Left colon (tissue), 2 donors: ENCODE measurements around the gene IER3IP1. TPM values are rescaled to one million over a fixed set of nuclear protein-coding genes. Genes with fewer than 3 reads are reported as not detected.

ENCODE experiments used
- ATAC-seq: fragments of 200-7000 bp; cut with Tn5 transposase; one replicate; pipeline ENCODE4 v1.9.1; 2020; ENCODE audit warnings: mild to moderate bottlenecking, moderate library complexity
- DNase-seq, 2 donors: peaks; one replicate each; pipeline ENCODE4 v3.0.0-alpha.2; 2020
- intact Hi-C, 2 donors: fragments of 100-400 bp; cut with DNase I in 1 of 2; cut with micrococcal nuclease in 1 of 2; formaldehyde crosslinking; loops; one replicate each; pipeline versions ENCODE4 v1.11.2 to v1.14.0; 2022; cut with DNase I, micrococcal nuclease
- total RNA-seq, 2 donors: library from RNA; stranded (reverse); fragmentation: NEBNext Ultra II Directional; extraction: Animal tissue kit (Norgen Biotek cat#: 25700); gene quantifications; one replicate each; pipeline ENCODE4 v1.2.1, GENCODE V29; 2021
- donor health status: DM: no; HTN: no; CAD: no.
- donor health status: DM: yes; HTN: yes; CAD: no.

Gene IER3IP1
- total RNA-seq, 2 donors from 2014 or later, result 10.4 to 11.0 TPM

DNA sequence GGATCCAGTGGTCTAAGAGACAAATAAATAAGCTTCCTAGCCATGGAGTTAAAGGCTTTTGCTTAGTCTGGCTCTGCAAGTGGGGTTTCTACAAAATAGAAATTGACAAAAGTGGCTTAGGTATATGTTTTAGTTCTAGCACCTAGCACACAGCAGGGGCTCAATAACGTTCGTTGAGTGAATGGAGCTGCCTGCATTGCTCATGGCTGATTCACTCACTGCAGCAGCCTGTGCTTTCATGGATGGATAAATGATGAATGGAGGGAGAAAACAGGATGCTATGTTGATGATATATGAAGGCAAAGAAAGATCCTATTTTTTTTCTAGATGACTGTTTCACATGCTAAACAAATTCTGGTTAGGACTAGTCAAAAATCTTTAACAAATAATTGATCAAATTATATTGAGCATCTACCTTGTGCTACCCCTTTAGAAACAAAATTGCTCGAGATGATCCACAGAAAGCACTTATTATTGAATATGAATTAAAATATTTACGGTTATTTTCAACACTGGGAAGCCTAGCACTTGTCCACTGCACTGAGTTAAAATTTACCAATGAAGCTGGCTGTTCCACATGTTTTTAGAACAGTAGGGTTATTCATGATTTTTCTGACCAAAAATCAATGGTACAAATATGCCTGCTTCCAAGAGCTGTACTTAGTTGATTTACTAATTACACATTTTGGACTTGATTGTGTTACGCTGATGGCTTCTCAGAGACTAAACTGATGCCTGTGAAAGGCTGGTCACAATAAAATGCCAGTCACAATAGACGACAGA is 65.5 kb downstream of the IER3IP1 start:
- DNase-seq (no peak), ATAC-seq (no peak)
- intact Hi-C loops, result no loop called here

DNA sequence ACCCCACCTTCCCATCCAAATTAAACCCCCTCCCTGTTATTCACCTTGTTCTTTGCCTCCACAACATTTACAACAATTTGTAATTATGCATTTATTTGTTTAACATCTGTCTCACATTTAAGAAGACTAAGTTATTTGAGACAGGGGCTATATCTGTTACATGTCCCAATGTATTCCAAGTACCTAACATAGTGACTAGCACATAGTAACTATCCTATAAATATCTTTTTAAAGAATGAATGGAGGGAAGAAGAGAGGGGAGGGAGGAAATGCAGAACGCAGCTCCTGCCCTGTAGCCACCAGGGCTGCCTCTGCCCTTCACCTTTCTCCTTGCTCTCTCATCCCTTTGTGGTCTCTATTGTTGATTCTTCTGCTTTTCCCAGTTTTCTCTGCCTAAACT is 66.4 kb downstream of the IER3IP1 start:
- intact Hi-C loops, result no loop called here
- DNase-seq, result no peak
- ATAC-seq, result no peak

DNA sequence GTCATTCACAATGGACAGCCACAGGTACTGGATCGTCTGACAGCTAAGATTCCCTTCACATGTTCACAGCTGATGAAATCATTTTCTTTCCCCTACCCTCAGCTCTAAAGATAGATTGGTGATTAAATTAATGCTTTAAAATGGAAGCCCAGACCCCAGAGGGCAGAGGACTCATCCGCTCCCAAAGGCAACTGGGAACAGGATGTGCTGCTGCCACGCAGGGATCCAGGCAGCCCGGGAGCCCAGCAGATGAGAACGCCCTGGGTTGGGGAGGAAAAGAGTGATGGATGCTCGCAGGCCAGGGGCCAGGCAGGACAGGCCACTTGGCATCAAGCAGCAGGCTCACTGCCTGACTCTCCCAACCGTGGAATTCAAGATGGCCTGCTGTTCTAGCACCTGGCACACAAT is 67.2 kb downstream of the IER3IP1 start:
- intact Hi-C loops, result no loop called here

DNA sequence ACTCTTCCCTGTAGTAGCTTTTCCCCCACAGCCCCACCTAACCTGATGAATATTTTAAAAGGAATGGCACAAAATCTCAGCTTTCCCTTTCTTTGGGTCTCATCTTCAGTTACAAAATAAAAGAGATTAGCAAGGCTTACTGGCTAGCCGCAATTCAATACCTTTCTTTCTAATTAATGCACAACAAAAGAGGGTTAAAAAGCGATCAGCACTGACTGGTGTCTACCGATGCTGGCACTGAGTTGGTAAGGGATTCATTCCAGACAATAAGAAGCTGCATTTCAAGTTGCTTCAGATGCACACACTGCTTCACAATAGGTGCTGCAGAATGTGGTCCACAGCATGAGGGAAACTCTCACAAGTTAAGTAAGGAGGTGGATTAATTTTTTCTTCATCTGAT is 67.8 kb downstream of the IER3IP1 start:
- intact Hi-C loops, result no loop called here
- no peak for ATAC-seq

More for the DNA sequence above, 67.2 kb downstream of the IER3IP1 start:
- DNase-seq, result no peak
- no peak for ATAC-seq

More for the DNA sequence above, 67.8 kb downstream of the IER3IP1 start:
- no peak for DNase-seq

Other genes starting within 250 kb of the IER3IP1 start
- not detected for gene ELOA2, start 140.7 kb downstream of the IER3IP1 start, total RNA-seq
- 10 to 100 TPM; 34.5 to 40.1 TPM for gene HDHD2, start 25.9 kb downstream of the IER3IP1 start, total RNA-seq
- not detected for gene SKOR2, start 75.3 kb upstream of the IER3IP1 start, total RNA-seq